ENCODE data around the gene ADAM22. TPM values are rescaled to one million over a fixed set of nuclear protein-coding genes. Genes with fewer than 3 reads are reported as not detected.

ADAM22 gene
- total RNA-seq, 4 donors from 2014 or later, result 6.8 to 87.5 (median 13.3) TPM

DNA sequence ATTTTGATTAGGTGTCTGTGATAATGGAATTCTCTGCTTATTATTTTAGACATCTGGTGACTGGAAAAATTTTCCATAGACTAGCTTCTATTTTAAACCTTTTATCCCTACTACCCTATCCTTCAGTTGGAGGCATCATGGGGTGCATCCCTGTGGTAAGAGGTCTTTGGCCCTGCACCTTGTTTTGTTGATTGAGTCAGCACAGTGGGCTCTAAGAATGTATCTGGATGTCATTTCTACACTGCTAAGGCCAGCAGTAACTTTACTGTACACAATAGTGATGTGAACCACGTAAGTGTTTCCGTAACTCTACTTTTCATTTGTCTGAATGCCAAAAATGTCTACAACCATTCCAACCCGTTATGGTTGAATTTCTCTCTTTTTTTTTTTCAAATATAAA, 75.6 kb downstream of the ADAM22 start:
- no peak for DNase-seq
- Histone ChIP-seq H3K9me3 (no peaks in the 10 kb centered on the region), H3K4me1 (no peaks in the 10 kb centered on the region), H3K27me3 (no peaks in the 10 kb centered on the region), H3K36me3 (no peaks in the 10 kb centered on the region), H3K27ac (no peak overlapping the region), H3K4me3 (no peak overlapping the region)
- TF ChIP-seq POLR2A (IDR thresholded peaks at IDR 0.05) (no peak), CTCF (IDR thresholded peaks at IDR 0.05) (no peak)
- intact Hi-C loops (cut with DNase I; ENCODE audit: low total_unique reads), result no loop called here

DNA sequence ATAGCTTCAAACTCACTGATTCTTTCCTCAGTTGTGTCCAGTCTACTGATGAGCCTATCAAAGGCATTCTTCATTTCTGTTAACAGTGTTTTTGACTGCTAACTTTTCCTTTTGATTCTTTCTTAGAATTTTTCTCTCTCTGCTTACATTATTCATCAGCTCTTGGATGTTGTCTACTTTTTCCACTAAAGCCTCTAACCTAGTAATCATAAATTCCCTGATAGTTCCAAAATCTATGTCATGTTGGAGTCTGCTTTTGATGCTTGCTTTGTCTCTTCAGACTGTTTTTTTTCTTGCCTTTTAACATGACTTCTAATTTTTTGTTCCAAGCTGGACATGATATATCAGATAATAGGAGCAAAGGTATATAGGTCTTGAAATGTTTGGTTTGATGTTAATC, 78.0 kb downstream of the ADAM22 start:
- Histone ChIP-seq H3K9me3 (no peaks in the 10 kb centered on the region), H3K36me3 (no peaks in the 10 kb centered on the region), H3K27me3 (no peaks in the 10 kb centered on the region), H3K27ac (no peak overlapping the region), H3K4me3 (no peak overlapping the region), H3K4me1 (no peaks in the 10 kb centered on the region)
- TF ChIP-seq POLR2A (IDR thresholded peaks at IDR 0.05) (no peak), CTCF (IDR thresholded peaks at IDR 0.05) (no peak)
- DNase-seq, result no peak
- intact Hi-C loops (cut with DNase I; ENCODE audit: low total_unique reads), result no loop called here

GRCh38 chr7:88013981-88014380, 79.9 kb downstream of the ADAM22 start:
- Histone ChIP-seq H3K27ac (no peak overlapping the region), H3K36me3 (no peaks in the 10 kb centered on the region), H3K4me3 (no peak overlapping the region), H3K9me3 (no peaks in the 10 kb centered on the region), H3K27me3 (no peaks in the 10 kb centered on the region), H3K4me1 (no peaks in the 10 kb centered on the region)
- DNase-seq, result no peak
- intact Hi-C loops (cut with DNase I; ENCODE audit: low total_unique reads), result no loop called here
- TF ChIP-seq POLR2A (IDR thresholded peaks at IDR 0.05), result no peak
- TF ChIP-seq CTCF (IDR thresholded peaks at IDR 0.05), result no peak

DNA sequence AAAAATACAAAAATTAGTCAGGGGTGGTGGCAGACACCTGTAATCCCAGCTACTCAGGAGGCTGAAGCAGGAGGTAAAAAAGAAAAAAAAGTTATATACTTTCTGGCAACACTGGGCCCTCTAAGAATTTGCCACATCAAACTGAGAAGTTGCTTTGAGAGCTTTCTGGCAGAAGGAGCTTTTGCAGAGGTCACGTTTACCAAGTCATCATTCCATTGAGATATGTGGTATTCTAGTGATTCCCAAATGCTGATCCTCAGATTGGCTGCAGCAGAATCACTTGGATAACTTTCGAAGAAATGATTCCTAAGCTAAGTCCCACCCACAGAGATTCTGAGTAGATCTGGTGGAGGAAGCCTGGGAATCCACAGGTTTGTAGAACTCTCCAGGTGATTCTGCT, 80.5 kb downstream of the ADAM22 start:
- Histone ChIP-seq H3K4me1 (no peaks in the 10 kb centered on the region), H3K4me3 (no peak overlapping the region), H3K27me3 (no peaks in the 10 kb centered on the region), H3K9me3 (no peaks in the 10 kb centered on the region), H3K36me3 (no peaks in the 10 kb centered on the region), H3K27ac (no peak overlapping the region)
- intact Hi-C loops (cut with DNase I; ENCODE audit: low total_unique reads), result no loop called here
- TF ChIP-seq CTCF (IDR thresholded peaks at IDR 0.05) (no peak), POLR2A (IDR thresholded peaks at IDR 0.05) (no peak)
- no peak for DNase-seq

- H3K4me1 ChIP-seq, result no peaks in the 10 kb centered on the region
- H3K36me3 ChIP-seq, result no peaks in the 10 kb centered on the region
- H3K27ac ChIP-seq, result no peak overlapping the region
- no peak for DNase-seq
- H3K27me3 ChIP-seq, result no peaks in the 10 kb centered on the region
- intact Hi-C loops (cut with DNase I; ENCODE audit: low total_unique reads), result no loop called here
- no peak overlapping the region for H3K4me3 ChIP-seq
- no peaks in the 10 kb centered on the region for H3K9me3 ChIP-seq
- TF ChIP-seq CTCF (IDR thresholded peaks at IDR 0.05), result no peak
- TF ChIP-seq POLR2A (IDR thresholded peaks at IDR 0.05), result no peak
Observed at GRCh38 chr7:88015309-88015708, 81.3 kb downstream of the ADAM22 start.
